Fibroblast of lung (primary cell): ENCODE data around the gene TLR10. TPM values are rescaled to one million over a fixed set of nuclear protein-coding genes. Genes with fewer than 3 reads are reported as not detected.
A peak's percentile ranks its signal among the peaks of the same experiment; 100 is the strongest.
"Not testable (repeated sequence)": the region's sequence is repeated elsewhere in the genome, so short reads cannot be mapped to it uniquely, and the experiment has no call there.

Source experiments
- DNase-seq, 2 donors: peaks; one replicate each; pipeline versions ENCODE4 v3.0.0 to v3.0.0-alpha.2; 2010; ENCODE audit warnings: low read depth in 2 of 2
- H2AFZ ChIP-seq: 2 replicates; pipeline ENCODE4 v1.5.1; 2012; ENCODE audit warnings: low read length, control low read depth, inconsistent platforms
- H3K27ac ChIP-seq: 2 replicates; pipeline ENCODE4 v1.5.1; 2011; ENCODE audit warnings: low read length, control low read depth; ENCODE audit not compliant: insufficient read depth
- H3K27me3 ChIP-seq: 2 replicates; pipeline ENCODE4 v1.5.1; 2011; ENCODE audit warnings: mild to moderate bottlenecking, low read length; ENCODE audit not compliant: control insufficient read depth, insufficient read depth
- H3K36me3 ChIP-seq: 2 replicates; pipeline ENCODE4 v1.5.1; 2011; ENCODE audit warnings: low read length; ENCODE audit not compliant: control insufficient read depth, insufficient read depth
- H3K4me1 ChIP-seq: 2 replicates; pipeline ENCODE4 v1.5.1; 2011; ENCODE audit warnings: low read length; ENCODE audit not compliant: control insufficient read depth, insufficient read depth; ENCODE audit errors: extremely low read depth
- H3K4me2 ChIP-seq: 2 replicates; pipeline ENCODE4 v1.5.1; 2011; ENCODE audit warnings: low read length, control low read depth; ENCODE audit not compliant: insufficient read depth; ENCODE audit errors: extremely low read depth
- H3K4me3 ChIP-seq, 4 experiments: fragments of 200-600 bp in 1 of 4; sonication (generic) in 1 of 4; replicated peaks in 1 of 4; 2 replicates each; pipeline ENCODE4 v1.5.1; 2011 to 2016; ENCODE audit warnings: low read length in 4 of 4, low read depth in 3 of 4, mild to moderate bottlenecking in 3 of 4, control low read depth in 2 of 4, inconsistent platforms in 1 of 4, mixed read lengths in 1 of 4; ENCODE audit not compliant: insufficient read depth in 1 of 4; ENCODE audit errors: control extremely low read depth in 1 of 4
- H3K79me2 ChIP-seq: 2 replicates; pipeline ENCODE4 v1.5.1; 2012; ENCODE audit warnings: mild to moderate bottlenecking, low read length, inconsistent platforms; ENCODE audit not compliant: control insufficient read depth, insufficient read depth
- H3K9ac ChIP-seq: 2 replicates; pipeline ENCODE4 v1.5.1; 2011; ENCODE audit warnings: mild to moderate bottlenecking, low read length, control low read depth; ENCODE audit not compliant: insufficient read depth
- H3K9me3 ChIP-seq: 2 replicates; pipeline ENCODE4 v1.5.1; 2012; ENCODE audit warnings: low read depth, low read length; ENCODE audit not compliant: control insufficient read depth, insufficient read depth
- H4K20me1 ChIP-seq: 2 replicates; pipeline ENCODE4 v1.5.1; 2011; ENCODE audit warnings: low read length; ENCODE audit not compliant: control insufficient read depth, insufficient read depth; ENCODE audit errors: extremely low read depth
- EZH2 ChIP-seq: IDR thresholded peaks from 2 replicates; pipeline ENCODE4 v1.5.1; 2012; ENCODE audit warnings: low read length, control low read depth, mild to moderate bottlenecking; ENCODE audit errors: missing control alignments
- polyA plus RNA-seq, 2 donors: library from polyadenylated mRNA; depleted of rRNA in 1 of 2; stranded (reverse) in 1 of 2; unstranded in 1 of 2; fragments of >200 nt; gene quantifications; 2 replicates each; pipeline ENCODE4 v1.2.1, GENCODE V29; 2011 to 2012; ENCODE audit warnings: missing spikeins in 1 of 2
- total RNA-seq: library from RNA; depleted of rRNA; stranded (reverse); fragments of >200 nt; gene quantifications from 2 replicates; pipeline ENCODE4 v1.2.1, GENCODE V29; 2014
- TF ChIP-seq, protein P1 (sequence below), 2 donors: IDR thresholded peaks in 1 of 2; conservative IDR thresholded peaks in 1 of 2; 1 replicate in 1 of 2; 2 replicates in 1 of 2; pipeline ENCODE4 v1.5.1; 2011 to 2012; ENCODE audit warnings: low read length in 2 of 2, control low read depth in 1 of 2, inconsistent platforms in 1 of 2, low read depth in 1 of 2, mild to moderate bottlenecking in 1 of 2

The TLR10 gene
- total and polyA plus RNA-seq, 2 donors (not counting 1 experiment from before 2014, with no cell fraction given) = not detected

DNA sequence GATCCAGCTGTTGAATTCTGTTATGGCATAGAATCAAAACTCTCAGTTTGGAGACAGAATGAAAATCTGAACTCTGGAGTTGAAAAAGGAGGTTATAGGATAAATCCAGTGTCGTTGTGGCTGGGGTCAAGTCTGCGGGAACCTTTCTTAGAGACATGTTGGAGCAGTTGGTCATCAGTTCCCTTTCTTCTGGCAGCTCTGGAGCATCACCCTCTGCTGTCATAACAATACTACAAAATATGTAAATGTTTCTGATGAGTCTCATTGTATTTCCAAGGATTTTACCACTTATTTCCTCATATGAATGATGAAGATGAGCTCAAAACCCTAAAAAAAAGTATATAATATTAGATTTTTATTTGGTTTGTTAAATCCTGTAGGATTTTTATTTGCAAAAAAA lies 7.5 kb downstream of the TLR10 start:
- no peak overlapping the region for H3K4me2 ChIP-seq
- no peak overlapping the region for H3K27ac ChIP-seq
- H3K27me3 ChIP-seq = peaks cover 8% of the 10 kb centered on the region
- no peak overlapping the region for H3K9ac ChIP-seq
- H3K36me3 ChIP-seq = no peaks in the 10 kb centered on the region
- no peak for TF ChIP-seq EZH2
- TF ChIP-seq, protein P1, sequence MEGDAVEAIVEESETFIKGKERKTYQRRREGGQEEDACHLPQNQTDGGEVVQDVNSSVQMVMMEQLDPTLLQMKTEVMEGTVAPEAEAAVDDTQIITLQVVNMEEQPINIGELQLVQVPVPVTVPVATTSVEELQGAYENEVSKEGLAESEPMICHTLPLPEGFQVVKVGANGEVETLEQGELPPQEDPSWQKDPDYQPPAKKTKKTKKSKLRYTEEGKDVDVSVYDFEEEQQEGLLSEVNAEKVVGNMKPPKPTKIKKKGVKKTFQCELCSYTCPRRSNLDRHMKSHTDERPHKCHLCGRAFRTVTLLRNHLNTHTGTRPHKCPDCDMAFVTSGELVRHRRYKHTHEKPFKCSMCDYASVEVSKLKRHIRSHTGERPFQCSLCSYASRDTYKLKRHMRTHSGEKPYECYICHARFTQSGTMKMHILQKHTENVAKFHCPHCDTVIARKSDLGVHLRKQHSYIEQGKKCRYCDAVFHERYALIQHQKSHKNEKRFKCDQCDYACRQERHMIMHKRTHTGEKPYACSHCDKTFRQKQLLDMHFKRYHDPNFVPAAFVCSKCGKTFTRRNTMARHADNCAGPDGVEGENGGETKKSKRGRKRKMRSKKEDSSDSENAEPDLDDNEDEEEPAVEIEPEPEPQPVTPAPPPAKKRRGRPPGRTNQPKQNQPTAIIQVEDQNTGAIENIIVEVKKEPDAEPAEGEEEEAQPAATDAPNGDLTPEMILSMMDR (conservative IDR thresholded peaks at IDR 0.05 in 1 of 2, IDR thresholded peaks at IDR 0.05 in 1 of 2; ENCODE audit: low read depth in 1 of 2, low read length in 2 of 2) = no peak
- no peak overlapping the region for H2AFZ ChIP-seq
- no peaks in the 10 kb centered on the region for H3K9me3 ChIP-seq
- no peak for DNase-seq
- no peaks in the 10 kb centered on the region for H4K20me1 ChIP-seq
- no peak overlapping the region for H3K4me3 ChIP-seq
- no peaks in the 10 kb centered on the region for H3K79me2 ChIP-seq
- no peaks in the 10 kb centered on the region for H3K4me1 ChIP-seq

DNA sequence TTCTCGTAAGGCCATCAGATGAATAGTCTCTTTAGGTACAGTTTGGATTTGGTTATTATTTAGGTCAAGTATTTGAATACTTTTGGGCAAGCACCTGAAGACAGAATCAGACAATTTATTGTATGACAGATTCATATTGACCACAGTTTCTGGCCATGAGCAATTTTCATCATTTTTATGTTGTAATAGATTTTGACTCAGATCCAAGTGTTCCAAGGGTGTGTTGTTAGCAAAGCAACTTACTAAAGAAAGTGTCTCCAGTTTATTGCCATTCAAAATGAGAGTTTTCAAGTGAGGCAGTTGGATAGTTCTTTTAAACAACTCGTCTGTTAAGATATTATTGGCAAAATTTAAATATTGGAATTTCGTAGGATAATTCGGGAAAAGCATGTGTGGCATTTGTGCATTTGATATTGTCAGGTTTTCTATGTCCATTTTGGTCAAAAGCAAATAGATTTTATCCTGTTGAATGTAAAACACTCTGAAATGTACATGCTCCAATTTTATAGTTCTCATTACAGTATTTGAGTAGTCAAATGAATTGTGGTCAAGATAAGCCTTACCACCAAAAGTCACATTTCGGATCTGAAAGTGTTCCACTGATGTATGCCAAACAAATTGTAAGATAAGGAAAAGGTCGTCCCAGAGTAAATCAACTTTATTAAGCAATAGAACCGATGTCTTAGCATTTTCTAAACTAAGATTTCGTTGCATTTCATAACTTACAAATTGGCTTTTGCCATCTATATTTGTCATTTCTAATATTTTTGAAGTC lies 8.4 kb downstream of the TLR10 start:
- Histone ChIP-seq H3K27me3 (peaks cover 8% of the 10 kb centered on the region), H3K4me1 (no peaks in the 10 kb centered on the region), H3K27ac (no peak overlapping the region), H4K20me1 (no peaks in the 10 kb centered on the region), H3K36me3 (no peaks in the 10 kb centered on the region), H3K4me2 (no peak overlapping the region), H3K9ac (no peak overlapping the region), H3K9me3 (no peaks in the 10 kb centered on the region), H3K4me3 (no peak overlapping the region), H2AFZ (no peak overlapping the region), H3K79me2 (no peaks in the 10 kb centered on the region)
- peak in 1 of 2 donors; percentile 58 for DNase-seq
- TF ChIP-seq, protein P1 (conservative IDR thresholded peaks at IDR 0.05 in 1 of 2, IDR thresholded peaks at IDR 0.05 in 1 of 2; ENCODE audit: low read depth in 1 of 2, low read length in 2 of 2) = no peak
- no peak for TF ChIP-seq EZH2

DNA sequence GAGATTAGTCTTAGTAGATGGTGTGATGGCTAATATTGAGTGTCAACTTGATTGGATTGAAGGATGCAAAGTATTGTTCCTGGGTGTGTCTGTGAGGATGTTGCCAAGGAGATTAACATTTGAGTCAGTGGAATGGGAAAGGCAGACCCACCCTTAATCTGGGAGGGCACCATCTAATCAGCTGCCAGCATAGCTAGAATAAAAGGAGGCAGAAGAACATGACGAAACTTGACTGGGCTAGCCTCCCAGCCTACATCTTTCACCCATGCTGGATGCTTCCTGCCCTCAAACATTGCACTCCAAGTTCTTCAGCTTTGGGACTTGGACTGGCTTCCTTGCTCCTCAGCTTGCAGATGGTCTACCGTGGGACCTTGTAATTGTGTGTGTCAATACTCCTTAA lies 12.5 kb downstream of the TLR10 start:
- H3K79me2 ChIP-seq, H3K27me3 ChIP-seq, DNase-seq, H3K36me3 ChIP-seq, H4K20me1 ChIP-seq, H2AFZ ChIP-seq, H3K4me1 ChIP-seq, H3K27ac ChIP-seq, H3K9ac ChIP-seq, H3K4me3 ChIP-seq, H3K9me3 ChIP-seq, H3K4me2 ChIP-seq: not testable (repeated sequence)
